ENCODE measurements around the gene CDCA4.

DNA sequence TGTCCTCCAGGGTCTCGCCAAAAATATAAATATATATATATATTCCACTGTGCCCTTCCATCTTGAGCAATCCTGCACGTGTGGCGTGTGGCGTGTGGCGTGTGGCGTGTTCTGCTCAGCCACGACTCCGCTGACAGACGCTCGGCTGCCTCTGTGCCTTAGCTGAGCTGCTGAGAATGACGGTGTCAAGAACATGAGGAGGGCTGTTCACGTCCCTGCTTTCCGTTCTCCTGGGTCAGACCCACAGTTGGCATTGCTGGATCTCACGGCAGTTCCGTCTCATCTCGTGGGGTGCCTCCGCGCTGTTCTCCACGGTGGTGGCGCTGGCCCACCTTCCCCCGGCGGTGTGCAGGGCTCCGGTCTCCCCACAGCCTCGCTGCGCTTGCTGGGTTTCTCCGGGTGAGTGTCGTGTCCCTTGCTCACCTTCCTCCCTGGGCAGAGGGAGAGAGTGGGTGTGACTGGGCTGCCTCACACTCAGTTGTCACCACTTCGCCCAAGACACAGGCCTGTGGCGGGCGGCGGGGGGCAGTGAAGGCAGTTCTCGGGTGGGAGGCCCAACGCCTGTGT is 34.9 kb upstream of the CDCA4 start:
- TF ChIP-seq EZH2 (IDR thresholded peaks at IDR 0.05; ENCODE audit: insufficient read depth, poor library complexity, severe bottlenecking) (no peak), EZH2phosphoT487 (IDR thresholded peaks at IDR 0.05; ENCODE audit: insufficient read depth, low read depth) (no peak)
